NCI-H128 (cell line): ENCODE data around the gene ERGIC2.
"Not testable (repeated sequence)": the region's sequence is repeated elsewhere in the genome, so short reads cannot be mapped to it uniquely, and the experiment has no call there.

Experiments used
- DNase-seq: peaks from one replicate; lab custom pipeline; 2025; ENCODE audit not compliant: unreplicated experiment; lab: John Stamatoyannopoulos, UW

ERGIC2 gene, protein sequence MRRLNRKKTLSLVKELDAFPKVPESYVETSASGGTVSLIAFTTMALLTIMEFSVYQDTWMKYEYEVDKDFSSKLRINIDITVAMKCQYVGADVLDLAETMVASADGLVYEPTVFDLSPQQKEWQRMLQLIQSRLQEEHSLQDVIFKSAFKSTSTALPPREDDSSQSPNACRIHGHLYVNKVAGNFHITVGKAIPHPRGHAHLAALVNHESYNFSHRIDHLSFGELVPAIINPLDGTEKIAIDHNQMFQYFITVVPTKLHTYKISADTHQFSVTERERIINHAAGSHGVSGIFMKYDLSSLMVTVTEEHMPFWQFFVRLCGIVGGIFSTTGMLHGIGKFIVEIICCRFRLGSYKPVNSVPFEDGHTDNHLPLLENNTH

DNA sequence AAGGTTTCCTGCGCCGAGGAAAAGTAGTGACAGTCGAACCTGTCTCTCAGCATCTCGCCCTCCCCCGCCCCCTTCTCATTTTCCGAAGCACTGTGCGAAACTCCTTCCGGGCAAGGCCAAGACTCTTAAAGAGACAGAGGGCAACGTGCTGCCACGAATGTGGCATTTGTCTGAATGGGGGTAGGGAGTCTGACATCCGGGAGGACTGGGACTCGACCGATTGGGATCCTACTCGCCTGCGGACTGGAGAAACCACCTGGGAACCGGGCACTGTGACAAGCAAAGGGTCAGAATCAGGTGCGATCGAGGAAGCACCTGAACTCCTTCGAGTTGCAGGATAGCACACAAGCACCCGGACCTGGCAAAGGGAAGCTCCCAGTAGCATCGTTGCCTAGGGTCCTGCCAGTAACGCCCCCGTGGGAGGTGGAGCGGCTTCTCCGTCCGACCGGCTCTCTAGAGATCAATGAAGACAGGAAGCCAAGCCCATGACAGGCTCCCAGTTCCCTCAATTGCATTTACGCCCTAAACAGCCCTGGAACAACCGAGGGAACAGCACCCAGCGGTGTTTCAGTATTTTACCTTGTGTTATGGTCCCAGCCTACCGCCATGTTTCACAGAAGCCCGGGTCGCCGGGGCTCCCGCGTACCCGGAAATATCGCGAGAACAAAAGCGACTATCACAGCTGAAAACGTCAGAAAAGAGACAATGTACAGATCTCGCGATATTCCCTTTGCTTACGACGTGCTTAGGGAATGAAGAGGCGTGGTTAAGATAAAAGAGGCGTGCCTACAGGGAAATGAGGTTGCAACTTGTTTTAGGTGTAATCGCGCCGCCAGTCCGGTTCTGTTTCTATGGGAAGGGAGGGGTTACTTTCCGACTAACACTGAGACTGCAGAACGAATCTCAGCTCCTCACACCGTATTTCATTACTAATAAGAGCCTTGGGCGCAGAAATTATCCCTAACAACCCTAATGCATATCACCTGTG lies at the start of gene ERGIC2:
Gene ERGIC2 (minus strand): TSS at position 637 of the 988 bp plus-strand sequence. CDS start 9,539 bp downstream, outside the sequence.
- peak; percentile 99 for DNase-seq

DNA sequence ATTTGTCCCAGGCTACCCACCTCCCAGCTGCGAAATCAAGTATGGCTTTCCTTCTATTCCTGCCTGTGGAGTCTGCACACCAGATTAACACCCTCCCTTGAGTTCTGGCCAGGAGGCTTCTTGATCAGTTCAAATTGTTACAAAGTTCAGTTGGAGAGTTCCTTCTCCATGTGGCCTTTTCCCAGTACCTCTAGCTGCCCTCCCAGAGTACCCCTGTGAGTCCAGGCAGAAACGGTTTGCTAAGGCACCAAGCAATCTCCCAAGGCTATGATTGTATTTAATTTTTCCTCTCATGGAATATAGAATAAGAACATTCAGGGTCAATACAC lies 49.7 kb upstream of the ERGIC2 start:
- DNase-seq = no peak

DNA sequence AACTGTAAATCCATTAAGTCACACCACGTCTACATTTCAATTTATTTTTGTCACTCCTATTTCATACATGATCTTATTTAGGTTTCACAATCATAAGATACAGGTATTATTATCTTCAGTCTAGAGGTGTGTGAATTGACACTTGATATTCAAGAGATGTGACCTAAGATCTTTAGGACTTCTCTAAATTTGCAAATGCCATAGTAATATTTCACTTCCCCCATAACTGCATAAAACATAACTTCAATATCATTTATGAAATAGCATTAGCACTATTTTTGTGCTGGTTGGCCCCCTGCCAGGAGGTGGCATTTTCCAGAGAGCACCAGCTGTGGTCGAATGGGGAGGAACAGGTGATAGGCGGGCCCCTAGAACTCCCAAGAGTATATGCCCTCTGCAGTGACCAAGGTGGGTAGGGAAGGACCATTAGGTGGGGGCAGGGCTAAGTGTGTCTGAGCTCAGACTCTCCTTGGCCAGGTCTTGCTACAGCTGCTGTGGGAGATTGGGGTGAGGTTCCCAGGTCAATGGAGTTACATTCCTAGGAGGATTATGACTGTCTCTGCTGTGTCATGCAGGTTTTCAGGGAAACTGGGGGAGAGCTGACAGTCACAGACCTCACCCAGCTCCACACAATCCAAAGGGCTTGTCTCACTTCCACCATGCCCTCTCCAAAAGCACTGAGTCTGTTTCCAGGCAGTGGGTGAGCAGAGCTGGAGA lies 49.2 kb upstream of the ERGIC2 start:
- DNase-seq = no peak

DNA sequence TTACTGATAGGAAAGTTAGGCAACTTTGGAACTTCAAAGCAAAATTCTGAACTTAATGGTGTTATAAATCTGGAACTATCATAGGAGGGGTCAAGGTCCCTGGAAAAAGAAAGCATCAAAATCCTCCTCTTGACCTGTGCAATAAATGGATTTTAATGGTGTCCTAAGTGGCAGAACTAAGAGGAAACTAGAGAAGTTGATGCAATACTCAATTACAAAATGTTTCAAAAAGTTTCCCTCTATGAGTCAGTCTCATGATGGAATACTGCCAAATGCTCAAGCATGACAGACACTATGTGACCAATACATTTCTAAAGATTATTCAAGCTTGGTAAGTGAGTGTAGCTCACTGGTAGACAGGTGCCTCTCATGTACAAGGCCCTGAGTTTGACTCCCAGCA lies 47.7 kb upstream of the ERGIC2 start:
- no peak for DNase-seq

DNA sequence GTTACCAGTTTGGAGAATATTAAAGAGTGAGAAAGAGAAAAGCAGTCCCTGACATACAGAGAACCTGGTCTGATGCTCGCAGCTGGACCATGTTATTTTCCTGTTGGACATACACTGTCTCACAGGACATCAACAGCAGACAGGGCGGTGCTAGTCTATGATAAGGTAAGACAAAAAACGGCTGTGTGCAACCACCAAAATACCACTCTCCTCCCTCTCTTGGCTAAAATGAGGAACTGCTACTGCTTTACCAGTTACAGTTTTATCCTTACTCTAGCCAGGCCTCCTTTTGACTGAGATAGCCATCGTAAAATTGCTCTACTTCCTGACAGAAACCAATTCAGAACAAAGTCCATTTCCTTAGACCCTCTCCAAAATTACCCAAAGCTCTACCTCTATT lies 47.0 kb upstream of the ERGIC2 start:
- no peak for DNase-seq

DNA sequence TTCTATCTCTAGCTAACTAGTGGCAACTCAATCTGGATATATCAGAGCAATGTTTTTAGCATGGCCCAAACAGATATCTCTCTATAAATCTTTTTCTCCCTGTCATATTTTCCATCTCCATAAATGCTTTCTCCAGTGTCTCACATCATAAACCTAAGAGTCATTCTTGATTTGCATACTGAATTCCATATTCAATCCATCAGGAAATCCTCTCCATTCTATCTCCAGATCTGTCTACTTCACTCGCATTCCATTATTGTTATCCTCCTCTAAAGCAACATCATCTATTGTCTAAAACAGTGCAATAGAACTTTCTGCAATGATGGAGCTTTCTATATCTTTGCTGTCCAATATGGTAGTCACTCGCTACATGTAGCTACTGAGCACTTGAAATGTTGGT lies 45.5 kb upstream of the ERGIC2 start:
- no peak for DNase-seq

DNA sequence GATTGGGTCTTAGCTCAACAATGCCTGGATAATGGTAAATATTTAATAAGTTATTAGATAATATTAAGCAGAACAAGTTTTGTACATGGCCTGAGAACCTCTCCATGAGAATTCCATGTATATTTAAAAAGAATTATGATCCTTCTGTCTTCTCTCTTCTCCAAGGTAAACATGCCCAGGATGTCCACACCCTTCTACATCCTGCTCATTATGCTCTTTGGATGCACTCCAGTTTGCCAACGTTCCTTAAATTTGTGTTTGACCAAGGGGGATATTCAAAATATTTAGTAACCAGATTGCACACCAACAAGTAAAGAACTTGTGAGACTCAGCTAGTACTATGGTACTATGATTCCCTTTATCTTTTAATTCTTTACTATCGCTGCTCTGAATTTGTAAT lies 44.8 kb upstream of the ERGIC2 start:
- no peak for DNase-seq

DNA sequence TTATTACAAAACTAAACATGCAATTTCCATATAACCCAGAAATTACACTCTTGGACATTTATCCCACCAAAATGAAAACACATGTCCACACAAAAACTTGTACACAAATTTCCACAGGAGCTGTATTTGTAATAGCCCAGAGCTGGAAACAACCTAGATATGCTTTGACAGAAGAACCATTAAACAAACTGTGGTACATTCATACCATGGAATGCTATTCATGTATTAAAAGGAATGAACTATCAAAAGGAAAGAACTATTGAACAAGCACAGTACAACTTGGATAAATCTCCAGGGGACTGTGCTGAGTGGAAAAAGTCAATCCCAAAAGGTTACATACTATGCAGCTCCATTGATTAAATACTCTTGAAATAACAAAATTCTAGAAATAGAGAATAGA lies 35.8 kb upstream of the ERGIC2 start:
- DNase-seq = no peak

DNA sequence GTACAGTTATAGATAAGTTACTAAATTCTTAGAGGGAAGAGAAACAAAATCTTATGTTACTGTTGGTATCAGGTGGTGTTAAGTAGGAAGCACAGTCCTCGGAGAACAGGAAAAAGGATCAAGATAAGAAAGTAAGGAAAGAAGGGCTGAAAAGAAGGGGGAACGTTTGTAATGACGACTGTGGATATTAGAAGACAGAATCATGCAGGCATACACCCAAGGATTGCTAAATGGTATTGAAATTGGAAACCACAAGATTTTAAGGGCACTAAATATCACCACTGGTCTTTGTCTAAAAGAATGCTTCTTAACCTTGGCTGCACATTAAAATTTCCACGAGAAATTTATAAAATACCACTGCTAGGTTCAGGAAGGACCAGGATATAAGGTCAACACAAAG lies 34.1 kb upstream of the ERGIC2 start:
- no peak for DNase-seq

DNA sequence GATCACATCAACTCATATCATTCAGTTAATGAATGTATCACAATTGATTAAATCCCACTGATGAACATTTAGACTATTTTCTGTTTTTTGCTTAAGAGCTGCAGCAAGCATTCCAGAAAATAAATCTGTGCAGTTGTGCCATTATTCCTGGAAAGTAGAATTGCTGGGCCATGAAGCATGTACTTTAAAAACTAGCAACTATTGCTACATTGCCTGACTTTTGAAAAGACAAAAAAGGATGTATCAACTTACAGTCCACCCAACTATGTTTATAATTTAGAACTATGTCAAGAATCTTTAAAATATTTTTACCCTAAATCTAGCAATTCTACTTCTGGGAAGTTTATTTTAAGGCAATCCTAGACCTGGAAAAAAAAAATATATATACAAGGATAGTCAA lies 33.4 kb upstream of the ERGIC2 start:
- DNase-seq = no peak

DNA sequence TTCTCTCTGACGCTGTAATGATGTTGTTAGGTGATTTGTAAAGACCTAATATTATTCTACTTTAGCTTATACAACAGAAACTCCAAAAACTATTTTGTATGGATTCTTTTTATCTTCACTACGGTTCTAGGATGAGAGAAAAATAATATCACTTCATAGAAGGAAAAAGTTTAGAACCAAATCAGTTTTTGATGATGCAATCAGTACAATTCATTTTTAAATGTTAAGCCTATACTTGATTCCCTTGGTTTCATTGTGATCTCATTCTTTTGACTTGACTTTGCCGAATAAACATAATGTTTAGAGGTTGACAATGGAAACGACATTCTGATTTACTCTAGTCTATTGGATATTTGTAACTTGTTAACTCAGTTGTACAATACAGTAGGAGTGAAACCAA lies 24.6 kb upstream of the ERGIC2 start:
- DNase-seq = no peak

DNA sequence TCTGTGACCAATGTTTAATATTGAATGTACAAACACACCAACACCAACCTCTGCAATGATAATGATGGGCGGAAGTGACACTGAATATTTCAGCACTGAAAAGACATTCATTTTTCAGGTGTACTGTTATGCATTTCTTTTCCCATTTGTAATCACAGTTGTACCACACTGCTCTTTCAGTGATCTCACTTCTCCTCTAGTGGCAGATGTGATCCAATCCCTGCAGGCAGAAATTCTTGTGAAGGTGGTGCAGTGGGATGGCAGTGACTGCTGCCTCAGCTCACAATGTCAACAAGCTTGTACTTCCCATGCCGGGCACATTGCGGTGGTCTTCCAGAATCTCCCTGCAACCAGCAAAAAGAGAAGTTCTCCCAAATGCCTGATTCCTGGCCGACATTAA lies 23.0 kb upstream of the ERGIC2 start:
- DNase-seq = no peak

DNA sequence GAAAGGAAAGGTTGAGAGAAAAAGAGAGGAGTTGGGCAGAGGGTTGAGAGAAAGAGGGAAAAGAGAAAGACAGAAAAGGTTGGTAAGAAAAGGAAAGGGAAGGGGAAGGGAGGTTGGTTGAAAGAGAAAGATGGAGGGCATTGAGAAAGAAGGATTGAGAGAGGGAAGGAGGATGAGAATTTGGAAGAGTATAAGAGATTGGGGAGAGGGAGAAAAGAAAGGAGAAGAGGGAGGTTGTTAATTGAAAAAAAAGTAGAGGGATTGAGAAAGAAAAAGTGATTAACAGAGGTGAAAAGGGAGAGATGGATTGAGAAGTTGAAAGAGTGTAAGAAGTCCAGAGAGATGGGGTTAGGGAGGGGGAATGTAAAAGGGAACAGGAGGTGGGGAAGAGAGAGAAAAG lies 21.5 kb upstream of the ERGIC2 start:
- no peak for DNase-seq

DNA sequence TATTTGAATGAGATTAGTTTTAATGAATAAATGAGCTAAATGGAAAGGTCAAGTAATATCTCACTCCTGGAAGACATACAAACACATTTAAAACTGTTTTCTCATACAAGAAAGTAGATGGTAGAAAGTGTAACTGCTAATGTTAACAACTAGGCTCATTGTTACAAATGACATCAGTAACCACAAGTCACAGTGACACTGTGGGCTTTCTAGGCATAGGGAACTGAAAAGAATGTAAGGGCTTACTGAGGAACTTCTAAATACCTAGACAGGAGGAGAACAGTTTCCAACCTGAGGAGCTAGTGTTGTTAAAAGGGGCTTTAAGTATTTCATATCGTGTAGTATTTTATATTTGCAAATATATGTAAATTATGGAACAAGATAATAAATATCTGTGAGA lies 17.5 kb upstream of the ERGIC2 start:
- no peak for DNase-seq

DNA sequence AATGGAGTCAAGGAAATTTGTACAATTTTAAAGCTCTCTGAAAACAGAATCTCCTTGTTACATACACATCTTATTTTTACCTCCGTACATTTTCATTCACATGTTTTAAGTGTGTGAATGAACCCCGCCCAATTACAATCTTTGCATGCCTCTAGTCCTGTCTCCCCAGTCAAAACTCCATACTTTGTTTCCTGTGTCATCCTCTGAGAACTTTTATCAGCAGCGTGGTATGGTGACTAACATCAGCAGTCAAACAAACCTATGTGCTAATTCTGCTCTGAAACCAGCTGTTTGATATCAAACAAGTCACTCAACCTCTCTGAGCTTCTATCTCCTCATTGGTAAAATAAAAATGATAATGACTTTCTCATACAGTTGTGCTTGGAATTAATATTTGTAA lies 15.8 kb upstream of the ERGIC2 start:
- no peak for DNase-seq

DNA sequence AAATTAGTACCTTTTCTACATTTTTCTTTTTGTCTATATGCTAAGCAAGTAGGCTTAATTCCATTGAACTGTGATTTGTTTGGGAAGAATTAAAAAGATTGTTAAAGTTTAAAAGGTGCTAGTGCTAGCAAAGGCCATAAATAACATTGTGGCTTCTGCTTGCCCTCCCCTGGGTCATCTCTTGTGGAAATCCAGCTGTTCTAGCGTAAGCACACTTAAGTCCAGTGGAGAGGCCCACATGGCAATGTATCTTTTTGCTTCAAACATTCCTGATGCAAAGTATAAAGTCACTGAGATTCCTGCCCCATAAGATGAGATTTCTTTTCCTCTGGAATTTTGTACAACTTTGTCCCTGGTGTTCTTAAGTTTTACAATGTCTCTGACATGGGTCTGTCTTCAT lies 14.4 kb upstream of the ERGIC2 start:
- no peak for DNase-seq

DNA sequence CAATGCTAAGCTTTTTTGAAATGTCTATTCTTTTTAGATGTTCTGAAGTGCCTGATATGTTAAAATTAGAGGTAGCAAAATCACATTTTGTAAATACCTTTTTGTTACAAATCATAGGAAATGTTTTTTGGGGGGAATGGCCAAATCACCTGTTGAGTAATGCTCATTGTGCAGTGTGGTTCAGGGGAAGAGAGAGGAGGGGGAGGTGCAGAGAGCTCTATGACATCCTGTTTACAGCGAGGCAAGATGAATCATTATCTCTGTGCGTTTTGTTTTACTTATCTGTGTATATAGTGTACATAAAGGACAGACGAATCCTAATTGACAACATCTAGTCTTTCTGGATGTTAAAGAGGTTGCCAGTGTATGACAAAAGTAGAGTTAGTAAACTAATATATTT lies 9.4 kb upstream of the ERGIC2 start:
- DNase-seq = not testable (repeated sequence)

DNA sequence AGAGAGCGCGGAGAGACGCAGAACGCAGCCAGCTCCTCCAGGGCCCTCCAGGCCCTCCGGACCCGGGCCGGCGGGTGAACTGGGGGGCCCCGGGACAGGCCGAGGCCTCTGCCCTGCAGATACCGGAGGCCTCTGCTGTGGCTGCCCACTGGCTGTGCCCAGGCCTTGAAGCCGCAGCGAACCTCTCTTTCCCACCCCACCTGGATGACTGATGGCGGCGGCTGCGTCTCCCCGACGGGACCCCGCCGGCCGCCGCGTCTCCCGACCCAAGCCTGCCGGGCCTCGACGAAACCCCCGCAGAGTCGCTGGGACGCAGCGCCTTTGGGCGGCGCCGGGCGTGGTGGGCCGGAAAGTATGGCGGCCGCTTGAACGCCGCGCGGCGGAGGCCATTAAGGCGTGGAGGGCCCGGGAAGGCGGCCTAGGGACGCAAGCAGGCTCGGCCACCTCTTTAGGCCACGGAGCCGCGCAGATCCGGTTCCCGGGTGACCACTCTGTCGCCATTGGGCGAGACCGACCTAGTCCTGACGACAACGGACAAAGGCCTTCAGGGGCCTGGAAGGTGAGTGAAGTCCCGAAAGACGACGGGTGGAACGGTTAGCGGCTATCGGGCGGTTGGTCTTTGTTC lies 8.4 kb upstream of the ERGIC2 start:
- no peak for DNase-seq

DNA sequence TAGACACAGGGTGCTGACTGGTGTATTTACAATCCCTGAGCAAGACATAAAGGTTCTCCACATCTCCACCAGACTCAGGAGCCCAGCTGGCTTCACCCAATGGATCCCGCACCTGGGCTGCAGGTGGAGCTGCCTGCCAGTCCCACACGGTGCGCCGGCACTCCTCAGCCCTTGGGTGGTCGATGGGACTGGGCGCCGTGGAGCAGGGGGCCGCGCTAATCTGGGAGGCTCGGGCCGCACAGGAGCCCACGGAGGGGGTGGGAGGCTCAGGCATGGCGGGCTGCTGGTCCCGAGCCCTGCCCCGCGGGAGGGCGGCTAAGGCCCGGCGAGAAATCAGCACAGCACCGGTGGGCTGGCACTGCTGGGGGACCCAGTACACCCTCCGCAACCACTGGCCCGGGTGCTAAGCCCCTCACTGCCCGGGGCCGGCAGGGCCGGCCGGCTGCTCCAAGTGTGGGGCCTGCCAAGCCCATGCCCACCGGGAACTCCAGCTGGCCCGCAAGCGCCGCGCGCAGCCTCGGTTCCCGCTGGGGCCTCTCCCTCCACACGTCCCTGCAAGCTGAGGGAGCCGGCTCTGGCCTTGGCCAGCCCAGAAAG lies 5.2 kb upstream of the ERGIC2 start:
- not testable (repeated sequence) for DNase-seq

DNA sequence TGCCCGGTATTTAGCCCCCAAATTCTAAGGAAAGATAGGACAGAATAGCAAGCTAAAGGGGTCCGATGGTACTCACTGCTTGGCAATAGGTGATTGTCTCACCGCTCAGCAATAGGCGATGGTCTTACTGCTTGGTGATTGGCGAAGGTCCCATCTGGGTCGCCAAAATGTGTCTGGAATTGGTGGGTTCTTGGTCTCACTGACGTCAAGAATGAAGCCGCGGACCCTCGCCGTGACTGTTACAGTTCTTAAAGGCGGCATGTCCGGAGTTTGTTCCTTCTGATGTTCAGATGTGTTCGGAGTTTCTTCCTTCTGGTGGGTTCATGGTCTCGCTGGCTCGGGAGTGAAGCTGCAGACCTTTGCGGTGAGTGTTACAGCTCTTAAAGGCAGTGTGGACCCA lies 4.2 kb upstream of the ERGIC2 start:
- not testable (repeated sequence) for DNase-seq

DNA sequence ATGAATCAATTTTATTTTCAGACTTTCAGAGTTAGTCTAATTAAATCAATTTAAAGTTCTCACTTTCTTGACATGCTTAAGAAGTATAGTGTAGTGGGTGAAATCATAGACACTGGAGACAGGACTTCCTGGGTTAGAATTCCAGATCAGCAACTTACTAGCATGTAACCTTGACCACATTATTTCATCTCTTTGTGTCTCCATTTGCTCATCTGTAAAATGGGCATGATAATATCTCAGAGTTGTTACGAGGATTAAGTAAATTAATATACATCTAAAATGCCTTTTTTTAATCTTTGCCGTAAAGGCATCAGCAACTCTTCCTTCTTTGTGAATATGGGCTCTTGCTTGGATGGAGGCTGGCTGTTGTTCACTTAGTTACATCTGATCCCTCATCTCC lies 1.3 kb upstream of the ERGIC2 start:
- DNase-seq = no peak
